CD14-positive monocyte (primary cell): Measurements from ENCODE around the gene CCNI2. TPM values are rescaled to one million over a fixed set of nuclear protein-coding genes. Genes with fewer than 3 reads are reported as not detected.

Experiments
- DNase-seq, 3 donors: peaks; one replicate each; pipeline ENCODE4 v3.0.0-alpha.2; 2011 to 2022
- H2AFZ ChIP-seq: 2 replicates; pipeline ENCODE4 v1.6.0; 2012; ENCODE audit warnings: mild to moderate bottlenecking, low read depth, low read length, inconsistent platforms; ENCODE audit not compliant: insufficient read depth, poor library complexity, severe bottlenecking
- H3K27ac ChIP-seq, 2 donors: 1 replicate in 1 of 2; 2 replicates in 1 of 2; pipeline ENCODE4 v1.5.1; 2012 to 2013; ENCODE audit warnings: low read length in 2 of 2, control low read depth in 1 of 2, inconsistent platforms in 1 of 2, low read depth in 1 of 2, mild to moderate bottlenecking in 1 of 2
- H3K27me3 ChIP-seq, 2 donors: one replicate each; pipeline versions ENCODE4 v1.6.0 to v1.6.1; 2011 to 2013; ENCODE audit warnings: low read length in 2 of 2; ENCODE audit not compliant: control insufficient read depth in 2 of 2, insufficient read depth in 2 of 2
- H3K36me3 ChIP-seq, 2 donors: replicated peaks in 1 of 2; 1 replicate in 1 of 2; 2 replicates in 1 of 2; pipeline versions ENCODE4 v1.5.1 to v1.6.1; 2012 to 2013; ENCODE audit warnings: low read length in 2 of 2, control low read depth in 1 of 2, inconsistent platforms in 1 of 2, mild to moderate bottlenecking in 1 of 2; ENCODE audit not compliant: insufficient read depth in 2 of 2, control insufficient read depth in 1 of 2
- H3K4me1 ChIP-seq, 2 donors: 1 replicate in 1 of 2; 2 replicates in 1 of 2; pipeline versions ENCODE4 v1.5.1 to v1.6.1; 2012 to 2013; ENCODE audit warnings: low read length in 2 of 2, control low read depth in 1 of 2, inconsistent platforms in 1 of 2, mild to moderate bottlenecking in 1 of 2, moderate library complexity in 1 of 2; ENCODE audit not compliant: insufficient read depth in 2 of 2, control insufficient read depth in 1 of 2
- H3K4me2 ChIP-seq: replicated peaks from 2 replicates; pipeline ENCODE3; 2012; ENCODE audit warnings: low read length, moderate library complexity, mild to moderate bottlenecking; ENCODE audit not compliant: poor library complexity, severe bottlenecking; ENCODE audit errors: extremely low read depth
- H3K4me3 ChIP-seq, 3 experiments: fragments of 200-600 bp in 1 of 3; sonication (generic) in 1 of 3; replicated peaks in 1 of 3; 1 replicate in 2 of 3; 2 replicates in 1 of 3; pipeline ENCODE4 v1.5.1; 2011 to 2013; ENCODE audit warnings: low read length in 3 of 3, mild to moderate bottlenecking in 3 of 3, control low read depth in 2 of 3, low read depth in 2 of 3, inconsistent platforms in 1 of 3, moderate library complexity in 1 of 3
- H3K79me2 ChIP-seq: 2 replicates; pipeline ENCODE4 v1.6.0; 2012; ENCODE audit warnings: mild to moderate bottlenecking, control low read depth, inconsistent platforms, low read length, moderate library complexity; ENCODE audit not compliant: insufficient read depth
- H3K9ac ChIP-seq: 2 replicates; pipeline ENCODE4 v1.6.0; 2017; ENCODE audit warnings: low read length, mild to moderate bottlenecking; ENCODE audit not compliant: insufficient read depth, poor library complexity, severe bottlenecking
- H3K9me3 ChIP-seq, 2 donors: replicated peaks in 1 of 2; 1 replicate in 1 of 2; 2 replicates in 1 of 2; pipeline versions ENCODE4 v1.5.1 to v1.6.1; 2012 to 2013; ENCODE audit warnings: low read length in 2 of 2, control low read depth in 1 of 2; ENCODE audit not compliant: control insufficient read depth in 1 of 2, insufficient read depth in 1 of 2
- H4K20me1 ChIP-seq: 2 replicates; pipeline ENCODE4 v1.6.0; 2012; ENCODE audit warnings: mild to moderate bottlenecking, low read length, control low read depth, moderate library complexity; ENCODE audit not compliant: insufficient read depth
- H3K27ac Mint-ChIP-seq, 7 donors: one replicate each; pipeline ENCODE4 v1.8.0; 2020; ENCODE audit warnings: mild to moderate bottlenecking in 7 of 7, mixed read lengths in 7 of 7, moderate library complexity in 6 of 7, inconsistent platforms in 2 of 7
- H3K27me3 Mint-ChIP-seq, 3 donors: one replicate each; pipeline ENCODE4 v1.8.0; 2021 to 2022; ENCODE audit warnings: low read depth in 3 of 3, mild to moderate bottlenecking in 3 of 3, mixed read lengths in 3 of 3, moderate library complexity in 3 of 3, inconsistent platforms in 1 of 3
- H3K36me3 Mint-ChIP-seq, 2 donors: one replicate each; pipeline ENCODE4 v1.8.0; 2020; ENCODE audit warnings: mixed read lengths in 2 of 2, inconsistent platforms in 1 of 2, mild to moderate bottlenecking in 1 of 2
- H3K4me1 Mint-ChIP-seq: one replicate; pipeline ENCODE4 v1.8.0; 2020; ENCODE audit warnings: mild to moderate bottlenecking, mixed read lengths
- H3K4me3 Mint-ChIP-seq, 2 donors: one replicate each; pipeline ENCODE4 v1.8.0; 2020; ENCODE audit warnings: mild to moderate bottlenecking in 2 of 2, mixed read lengths in 2 of 2, moderate library complexity in 1 of 2
- H3K9me3 Mint-ChIP-seq, 7 donors: one replicate each; pipeline ENCODE4 v1.8.0; 2020 to 2022; ENCODE audit warnings: mixed read lengths in 7 of 7, mild to moderate bottlenecking in 6 of 7, moderate library complexity in 6 of 7, inconsistent platforms in 2 of 7
- WGBS: methylation state at CpG from one replicate; pipeline ENCODE4 v1.1.5; 2013; ENCODE audit warnings: missing lambda C conversion rate; ENCODE audit not compliant: insufficient coverage; 5-methylcytosine and 5-hydroxymethylcytosine counted together
- intact Hi-C, 2 donors: fragments of 100-400 bp; cut with micrococcal nuclease; formaldehyde crosslinking; loops; one replicate each; pipeline versions ENCODE4 v1.15.0 to v1.15.1; 2023
- polyA plus RNA-seq, 3 donors: library from polyadenylated mRNA; depleted of rRNA in 1 of 3; unstranded in 2 of 3; stranded (reverse) in 1 of 3; fragments of 300-500 nt in 2 of 3; fragments of >200 nt in 1 of 3; fragmentation: Illumina TruSeq in 2 of 3; gene quantifications; 1 replicate in 2 of 3; 2 replicates in 1 of 3; pipeline ENCODE4 v1.2.3, GENCODE V29; 2012 to 2021
- TF ChIP-seq, protein P1 (sequence below): fragments of 200-600 bp; IDR thresholded peaks from one replicate; pipeline ENCODE4 v1.8.0; 2022; ENCODE audit warnings: antibody characterized with exemption, mild to moderate bottlenecking

Gene CCNI2
- polyA plus RNA-seq, 3 donors, result 0.72 TPM; not detected in 2

DNA sequence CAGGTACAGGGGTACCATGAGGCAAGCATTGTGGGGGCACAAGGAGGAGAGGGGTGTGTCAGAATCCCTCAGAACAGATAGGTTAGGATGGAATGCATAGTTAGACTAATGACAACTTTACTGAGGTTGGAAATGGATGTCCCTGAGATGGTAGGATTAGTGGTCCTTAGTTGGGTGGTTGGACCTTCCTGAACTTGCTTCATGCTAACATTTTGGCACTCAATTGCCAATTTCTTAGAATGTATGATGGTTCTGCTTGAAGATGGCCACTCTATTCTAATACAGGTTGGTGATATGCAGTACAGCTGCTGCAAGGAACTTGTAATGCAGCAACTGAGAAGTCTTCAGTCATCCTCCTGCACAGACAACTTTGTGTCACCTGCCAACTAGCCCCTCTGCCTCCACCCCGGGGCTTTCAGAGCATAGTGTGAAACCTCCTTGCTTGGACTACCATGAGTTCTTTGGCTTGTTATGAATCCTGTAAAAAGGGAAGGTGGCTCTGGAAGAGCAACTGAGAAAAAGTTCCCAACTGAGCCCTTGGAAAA lies 5.4 kb downstream of the CCNI2 start:
- H3K36me3 Mint-ChIP-seq, result no peaks in the 10 kb centered on the region
- no peak for DNase-seq
- Histone ChIP-seq H4K20me1 (no peaks in the 10 kb centered on the region), H3K27me3 (peaks cover 15 to 21% of the 10 kb centered on the region in 2 donors), H3K4me2 (no peak overlapping the region), H2AFZ (no peak overlapping the region), H3K9ac (no peak overlapping the region), H3K4me3 (no peak overlapping the region), H3K36me3 (no peaks in the 10 kb centered on the region), H3K79me2 (no peaks in the 10 kb centered on the region), H3K27ac (no peak overlapping the region), H3K4me1 (peaks cover 0 to 3% of the 10 kb centered on the region in 2 donors), H3K9me3 (peaks cover 0 to 9% of the 10 kb centered on the region in 2 donors)
- TF ChIP-seq, protein P1, sequence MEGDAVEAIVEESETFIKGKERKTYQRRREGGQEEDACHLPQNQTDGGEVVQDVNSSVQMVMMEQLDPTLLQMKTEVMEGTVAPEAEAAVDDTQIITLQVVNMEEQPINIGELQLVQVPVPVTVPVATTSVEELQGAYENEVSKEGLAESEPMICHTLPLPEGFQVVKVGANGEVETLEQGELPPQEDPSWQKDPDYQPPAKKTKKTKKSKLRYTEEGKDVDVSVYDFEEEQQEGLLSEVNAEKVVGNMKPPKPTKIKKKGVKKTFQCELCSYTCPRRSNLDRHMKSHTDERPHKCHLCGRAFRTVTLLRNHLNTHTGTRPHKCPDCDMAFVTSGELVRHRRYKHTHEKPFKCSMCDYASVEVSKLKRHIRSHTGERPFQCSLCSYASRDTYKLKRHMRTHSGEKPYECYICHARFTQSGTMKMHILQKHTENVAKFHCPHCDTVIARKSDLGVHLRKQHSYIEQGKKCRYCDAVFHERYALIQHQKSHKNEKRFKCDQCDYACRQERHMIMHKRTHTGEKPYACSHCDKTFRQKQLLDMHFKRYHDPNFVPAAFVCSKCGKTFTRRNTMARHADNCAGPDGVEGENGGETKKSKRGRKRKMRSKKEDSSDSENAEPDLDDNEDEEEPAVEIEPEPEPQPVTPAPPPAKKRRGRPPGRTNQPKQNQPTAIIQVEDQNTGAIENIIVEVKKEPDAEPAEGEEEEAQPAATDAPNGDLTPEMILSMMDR, result no peak
- no peak overlapping the region for H3K4me3 Mint-ChIP-seq
- H3K9me3 Mint-ChIP-seq, result peaks cover 0 to 6% (median 0%) of the 10 kb centered on the region in 7 donors
- 100% methylated on average over 1 of the region's 1 CpG for WGBS
- intact Hi-C loops, result no loop called here
- peaks cover 22 to 41% (median 25%) of the 10 kb centered on the region in 3 donors for H3K27me3 Mint-ChIP-seq
- H3K27ac Mint-ChIP-seq, result no peak overlapping the region
- H3K4me1 Mint-ChIP-seq, result no peaks in the 10 kb centered on the region

DNA sequence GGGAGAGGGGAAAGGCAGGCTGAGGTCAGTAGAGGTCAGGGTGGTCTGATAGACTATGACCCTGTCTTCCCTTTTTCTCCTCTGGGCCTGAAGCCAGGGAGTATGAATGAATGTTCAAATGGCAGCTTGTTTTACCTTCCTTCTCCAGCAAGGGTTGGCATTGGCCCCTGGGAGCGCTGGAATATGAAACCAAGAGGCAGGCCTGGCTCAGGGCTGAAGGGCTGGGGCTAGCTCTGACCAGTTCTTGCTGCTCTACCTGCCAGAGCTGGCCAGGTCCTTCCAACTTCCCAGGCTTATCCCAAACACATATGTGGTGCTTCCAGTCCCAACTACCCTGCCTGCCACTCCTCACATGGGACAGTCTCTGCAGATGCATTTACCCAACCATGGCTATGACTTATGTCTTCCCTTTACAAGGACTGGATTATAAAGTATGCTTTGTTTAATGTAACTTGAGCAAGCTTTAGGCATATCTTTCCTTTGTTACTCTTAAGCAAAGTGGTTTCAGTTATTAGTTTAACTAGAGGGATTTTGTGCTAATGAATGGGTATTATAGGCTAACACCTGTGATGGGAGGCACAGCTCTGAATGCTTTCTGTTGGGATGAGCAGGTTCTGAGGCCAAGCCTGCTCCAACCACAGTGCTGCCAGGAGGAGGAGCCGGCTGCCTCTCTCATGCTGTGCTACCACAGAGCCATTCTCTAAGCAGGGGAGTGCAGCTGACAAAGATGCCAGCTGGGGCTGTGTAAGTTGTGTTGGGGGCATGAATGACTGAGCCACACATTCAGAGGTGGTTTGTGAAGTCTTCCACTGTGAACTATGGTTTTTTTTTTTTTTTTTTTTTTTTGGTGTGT lies 6.1 kb downstream of the CCNI2 start:
- Mint-ChIP-seq H3K4me3 (peak overlapping the region in 1 of 2 donors; percentile 3), H3K4me1 (no peaks in the 10 kb centered on the region), H3K27ac (no peak overlapping the region), H3K27me3 (peaks cover 17 to 34% (median 19%) of the 10 kb centered on the region in 3 donors), H3K9me3 (peaks cover 0 to 6% (median 0%) of the 10 kb centered on the region in 7 donors), H3K36me3 (no peaks in the 10 kb centered on the region)
- H3K36me3 ChIP-seq, result no peaks in the 10 kb centered on the region
- no peak overlapping the region for H2AFZ ChIP-seq
- intact Hi-C loops, result no loop called here
- H3K9me3 ChIP-seq, result peaks cover 0 to 4% of the 10 kb centered on the region in 2 donors
- H3K79me2 ChIP-seq, result no peaks in the 10 kb centered on the region
- no peaks in the 10 kb centered on the region for H4K20me1 ChIP-seq
- TF ChIP-seq, protein P1, result no peak
- H3K9ac ChIP-seq, result no peak overlapping the region
- H3K4me1 ChIP-seq, result no peaks in the 10 kb centered on the region
- 86% methylated on average over 1 of the region's 2 CpGs for WGBS
- H3K27me3 ChIP-seq, result peaks cover 13 to 15% of the 10 kb centered on the region in 2 donors
- no peak overlapping the region for H3K4me2 ChIP-seq
- no peak for DNase-seq
- H3K27ac ChIP-seq, result no peak overlapping the region
- H3K4me3 ChIP-seq, result no peak overlapping the region
